Stimulated activated CD8-positive, alpha-beta memory T cell treated with anti-CD3 and anti-CD28 coated beads, Interleukin-15, amount 100 ng/mL, for 4 hours (primary cell): Measurements from ENCODE around the gene FTHL17.

Experiments
- DNase-seq, 2 donors: peaks; one replicate each; pipeline ENCODE4 v3.0.0-alpha.2; 2020; ENCODE audit warnings: low read depth in 2 of 2

Gene FTHL17

DNA sequence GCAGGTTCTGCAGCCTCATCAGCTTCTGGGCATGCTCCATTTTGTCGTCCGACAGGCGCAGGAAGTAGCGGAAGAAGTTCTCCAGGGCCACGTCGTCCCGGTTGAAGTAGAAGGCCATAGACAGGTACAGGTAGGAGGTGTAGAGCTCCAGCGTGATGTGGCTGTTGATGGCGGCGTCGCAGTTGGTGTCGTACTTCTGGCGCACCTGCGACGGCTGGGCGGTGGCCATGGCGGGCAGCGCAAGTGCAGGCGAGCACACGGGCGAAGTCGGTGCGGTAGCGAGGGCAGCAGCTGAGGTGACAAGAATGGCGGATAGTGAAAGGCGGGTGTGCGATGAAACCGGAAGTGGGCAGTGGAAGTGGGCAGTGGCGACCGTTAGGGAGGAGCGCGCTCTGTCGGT is at the start of gene FTHL17:
FTHL17 (minus strand) TSS at position 317 of the 400 bp plus-strand sequence; CDS start at position 229, 88 bp downstream.
- no peak for DNase-seq

DNA sequence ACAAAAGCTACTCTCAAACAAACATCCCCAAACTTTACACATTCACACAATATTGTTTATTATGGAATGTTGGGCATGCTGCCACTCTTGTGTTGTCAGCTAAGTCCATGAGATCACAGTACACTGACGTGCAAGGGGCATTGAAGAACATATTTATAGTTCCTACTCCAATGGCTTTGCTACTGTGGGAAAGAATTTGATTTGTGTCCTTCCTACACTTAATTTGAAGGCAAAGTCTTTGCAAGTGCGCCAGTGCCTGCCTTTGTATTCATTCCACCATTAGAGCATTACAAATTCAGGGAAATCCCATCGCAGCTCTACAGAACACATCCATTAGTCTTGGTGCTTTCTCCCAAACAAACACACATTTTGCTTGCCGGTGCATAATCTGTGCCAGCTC is 45.4 kb upstream of the FTHL17 start:
- no peak for DNase-seq

DNA sequence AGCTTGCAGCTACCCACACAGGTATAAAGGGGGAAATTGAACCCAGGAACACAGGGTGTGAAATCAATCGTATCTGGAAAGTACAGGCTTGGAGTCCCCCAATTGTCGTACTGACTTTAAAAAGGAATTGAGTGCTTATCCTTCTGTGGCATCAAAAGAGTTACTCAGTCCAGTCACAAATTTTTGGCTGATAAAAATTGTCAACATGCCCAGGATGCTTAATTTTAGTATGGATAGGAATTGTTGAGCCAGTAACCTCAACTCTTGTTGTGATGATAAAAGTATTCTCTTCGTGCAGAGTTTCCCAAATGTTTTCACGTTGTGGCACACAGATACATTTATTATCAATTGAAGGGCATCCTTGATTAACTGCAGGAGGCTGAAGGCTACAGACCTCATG is 43.6 kb upstream of the FTHL17 start:
- no peak for DNase-seq

DNA sequence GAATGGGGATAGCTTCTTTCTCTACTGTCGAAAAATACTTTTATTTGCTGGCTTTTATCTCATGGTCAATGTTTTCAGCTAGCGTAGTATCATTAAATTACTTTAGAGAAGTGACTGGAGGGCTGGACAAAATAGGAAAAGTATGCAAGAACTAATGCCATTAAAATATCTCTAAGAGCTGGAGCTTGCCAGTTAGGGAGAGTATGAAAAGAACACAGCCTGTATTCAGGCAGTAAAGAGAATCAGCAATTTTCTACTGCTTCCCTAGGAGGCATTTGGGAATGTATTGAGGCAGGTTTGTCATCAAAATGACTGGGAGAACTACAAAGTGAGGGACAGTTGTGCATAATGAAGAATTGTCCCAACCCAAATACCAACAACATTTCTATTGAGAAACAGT is 43.0 kb upstream of the FTHL17 start:
- no peak for DNase-seq

DNA sequence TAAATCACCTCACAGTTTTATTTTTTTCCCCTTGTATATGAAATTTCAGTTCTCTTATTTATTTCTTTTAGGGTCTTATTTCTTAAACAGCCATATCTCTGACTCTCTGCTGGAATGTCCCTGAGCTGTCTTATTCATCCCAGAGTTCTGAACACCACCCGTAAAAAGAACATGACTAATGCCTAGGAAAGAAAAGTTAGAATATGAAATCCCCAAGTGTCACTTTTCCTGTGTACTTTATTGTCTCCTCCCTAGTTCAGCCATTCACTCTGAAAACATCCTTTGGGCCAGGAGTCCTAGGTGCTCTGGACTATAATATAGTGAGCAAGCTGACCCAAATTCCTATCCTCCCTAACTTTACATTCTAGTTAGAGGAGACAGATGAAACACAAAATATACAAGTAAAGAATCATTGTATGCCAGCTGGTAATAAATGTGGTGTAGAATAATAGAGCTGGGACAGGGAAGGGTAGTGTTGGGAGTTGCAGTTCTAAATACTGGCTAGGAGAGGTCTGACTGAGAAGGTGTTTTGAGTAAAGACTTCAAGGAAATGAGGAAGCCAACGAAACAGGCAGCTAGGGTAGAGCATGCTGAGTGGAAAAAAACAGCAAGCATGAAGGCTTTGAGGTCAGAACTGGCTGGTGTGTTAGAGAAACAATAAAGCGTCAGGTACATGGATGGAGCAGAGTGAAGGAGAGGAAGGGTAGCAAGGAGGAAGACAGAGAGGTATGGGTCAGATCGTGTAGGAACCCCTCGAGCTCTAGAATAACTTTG is 40.6 kb upstream of the FTHL17 start:
- no peak for DNase-seq

DNA sequence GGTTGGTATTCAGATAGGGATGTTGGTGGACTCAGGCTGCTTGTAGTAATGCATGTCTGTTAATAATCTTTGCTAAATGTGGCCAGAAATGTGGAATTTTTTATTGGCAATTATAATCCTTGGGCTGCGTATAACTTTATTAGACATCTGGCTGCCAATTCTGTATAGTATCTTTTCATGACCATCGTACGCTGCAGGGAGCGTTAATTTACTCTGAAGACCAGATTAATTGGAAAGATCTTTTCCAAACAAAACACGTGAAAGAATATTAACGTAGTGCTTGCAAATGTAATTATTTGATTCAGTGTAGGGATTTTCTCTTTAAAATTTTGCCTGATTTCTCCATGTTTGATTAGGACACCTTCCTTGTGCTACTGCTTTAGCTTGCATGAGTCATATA is 38.8 kb upstream of the FTHL17 start:
- no peak for DNase-seq

DNA sequence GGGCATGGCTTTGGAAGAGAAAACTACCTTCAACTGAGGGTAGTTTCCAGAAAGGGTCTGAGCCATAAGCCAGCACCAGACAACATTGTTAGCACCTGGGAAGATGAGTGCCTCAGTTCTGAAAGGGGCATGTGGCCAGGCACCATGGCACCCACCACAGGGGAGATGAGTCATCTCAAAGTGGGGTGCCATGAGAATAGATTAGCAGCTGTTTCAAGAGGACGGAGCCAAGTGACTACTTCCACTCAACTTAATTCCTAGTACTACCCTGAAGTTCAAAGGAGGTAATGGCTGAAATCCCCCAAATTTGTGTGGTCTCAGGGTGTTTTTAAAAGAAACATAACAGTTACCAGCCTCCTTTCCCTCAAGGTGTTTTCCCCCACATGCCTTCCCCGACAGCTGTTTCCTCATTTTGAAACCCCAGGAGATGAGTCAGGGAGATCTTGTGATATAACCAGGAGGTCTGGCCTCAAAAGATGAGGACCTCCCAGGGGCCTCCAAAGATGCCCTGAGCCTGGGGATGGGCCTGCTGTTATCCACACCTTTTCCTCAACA is 27.8 kb upstream of the FTHL17 start:
- DNase-seq, result no peak

DNA sequence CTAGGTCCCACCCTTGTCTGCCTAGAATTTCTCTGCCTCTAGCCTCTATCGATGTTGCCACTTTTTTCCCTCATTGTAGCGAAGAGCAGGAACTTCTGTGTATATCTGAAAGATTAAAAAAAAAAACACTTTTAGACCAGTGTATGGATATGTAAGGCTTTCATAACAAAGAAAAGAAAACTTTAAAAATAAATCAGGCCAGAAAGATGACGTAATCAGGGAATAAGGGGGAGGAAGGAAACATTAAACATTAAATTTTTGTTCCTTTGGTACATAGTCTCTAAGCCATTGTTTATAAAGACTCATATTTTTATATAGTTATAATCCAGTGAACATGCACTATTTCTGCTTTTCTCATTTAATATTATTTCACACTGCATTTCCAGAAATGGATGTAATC is 26.2 kb upstream of the FTHL17 start:
- DNase-seq, result no peak

DNA sequence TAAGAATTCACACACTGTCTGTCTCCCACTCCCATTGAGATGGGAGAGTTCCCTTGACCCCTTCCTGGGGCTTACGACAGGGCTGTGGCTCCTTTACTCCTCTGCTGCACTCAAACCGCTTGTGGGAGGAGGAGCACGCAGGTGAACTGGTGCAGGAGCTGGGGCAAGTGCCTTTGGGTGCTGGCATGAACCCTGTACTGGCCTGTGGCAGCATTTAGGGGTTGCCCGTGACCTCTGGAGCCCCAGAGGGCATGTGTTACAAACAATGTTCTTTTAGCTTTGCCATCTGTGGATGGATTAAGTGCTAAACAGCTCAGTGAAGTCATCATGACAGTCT is 21.8 kb upstream of the FTHL17 start:
- DNase-seq, result no peak

DNA sequence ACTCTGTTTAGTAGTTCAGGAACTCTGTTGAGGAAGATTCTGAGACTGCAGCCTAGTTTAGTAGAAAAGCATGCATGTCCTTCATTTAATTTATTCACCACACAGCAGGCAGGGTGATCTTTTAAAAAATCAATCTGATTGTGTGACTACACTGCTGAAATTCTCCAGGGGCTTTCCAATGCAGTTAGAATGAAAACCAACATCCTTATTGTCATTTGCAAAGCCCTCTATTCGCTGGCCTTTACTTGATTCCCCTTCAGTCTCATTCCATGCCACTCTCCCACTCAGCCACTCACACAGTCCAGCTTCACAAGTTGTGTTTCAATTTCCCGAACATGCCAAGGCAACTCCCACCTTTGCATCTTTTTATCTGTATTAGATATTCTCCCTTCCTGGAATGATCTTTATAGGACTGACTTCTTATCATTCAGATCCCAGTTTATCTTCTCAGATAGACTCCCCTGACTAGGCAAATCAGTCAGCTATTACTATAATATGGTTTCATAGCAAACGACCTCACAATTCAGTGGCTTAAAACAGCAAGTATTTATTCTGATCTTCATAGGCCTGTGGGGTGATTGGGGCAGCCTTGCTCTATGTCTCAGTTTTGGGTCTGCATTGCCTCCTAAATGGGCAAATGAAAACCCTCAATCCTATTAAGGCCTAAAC is 21.3 kb upstream of the FTHL17 start:
- no peak for DNase-seq

DNA sequence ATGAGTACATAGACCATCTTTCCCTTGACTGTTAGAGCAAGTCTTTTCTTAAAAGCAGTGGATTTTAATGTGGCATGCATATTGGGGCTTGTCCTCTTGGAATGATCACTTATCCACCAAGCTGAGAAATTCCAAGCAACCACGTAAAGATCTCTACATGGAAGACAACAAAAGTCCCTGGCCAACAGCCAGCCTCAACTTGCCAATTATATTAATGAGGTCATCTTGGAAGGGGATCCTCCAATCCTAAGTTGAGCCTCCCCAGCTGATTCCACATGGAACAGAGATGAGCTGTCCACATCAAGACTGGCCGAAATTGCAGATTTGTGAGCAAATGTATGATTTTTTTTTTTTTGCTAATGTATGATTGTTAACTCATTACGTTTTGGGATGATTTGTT is 20.6 kb upstream of the FTHL17 start:
- no peak for DNase-seq

DNA sequence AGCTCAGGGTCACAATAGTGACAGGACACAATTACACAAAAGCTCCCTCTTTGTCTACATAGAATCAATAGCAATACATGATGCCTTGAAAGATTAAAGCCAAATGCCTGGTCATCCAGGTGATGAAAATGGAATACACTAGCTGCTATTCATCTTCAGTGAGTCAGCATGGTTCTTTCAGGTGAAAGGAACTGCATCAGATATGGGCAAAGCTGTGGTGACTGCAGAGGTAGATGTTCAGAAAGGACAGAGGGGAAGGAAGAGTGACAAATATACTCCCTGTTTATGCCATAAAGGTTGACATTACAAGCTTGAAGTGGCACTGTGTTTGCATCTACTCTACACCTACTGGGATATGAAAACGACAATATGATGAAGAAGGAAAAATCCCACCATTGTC is 20.0 kb upstream of the FTHL17 start:
- no peak for DNase-seq

DNA sequence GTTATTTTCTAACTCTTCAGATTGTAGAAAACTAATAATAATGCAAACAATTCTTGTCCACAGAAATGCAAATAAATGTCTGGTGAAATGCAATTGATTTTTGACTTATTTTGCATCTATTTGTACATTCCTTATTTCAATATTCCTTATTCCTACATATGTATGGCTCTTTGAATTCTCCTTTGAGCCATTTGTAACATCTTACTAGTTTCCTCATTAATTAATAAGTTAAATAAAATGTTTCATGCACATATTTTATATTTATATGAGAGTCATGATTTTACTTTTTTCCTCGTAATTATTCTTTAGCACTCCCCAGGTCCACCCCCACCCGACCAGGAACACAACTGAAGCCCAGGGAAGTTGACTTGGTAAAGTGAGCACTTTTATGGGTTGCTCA is 2.7 kb upstream of the FTHL17 start:
- no peak for DNase-seq

DNA sequence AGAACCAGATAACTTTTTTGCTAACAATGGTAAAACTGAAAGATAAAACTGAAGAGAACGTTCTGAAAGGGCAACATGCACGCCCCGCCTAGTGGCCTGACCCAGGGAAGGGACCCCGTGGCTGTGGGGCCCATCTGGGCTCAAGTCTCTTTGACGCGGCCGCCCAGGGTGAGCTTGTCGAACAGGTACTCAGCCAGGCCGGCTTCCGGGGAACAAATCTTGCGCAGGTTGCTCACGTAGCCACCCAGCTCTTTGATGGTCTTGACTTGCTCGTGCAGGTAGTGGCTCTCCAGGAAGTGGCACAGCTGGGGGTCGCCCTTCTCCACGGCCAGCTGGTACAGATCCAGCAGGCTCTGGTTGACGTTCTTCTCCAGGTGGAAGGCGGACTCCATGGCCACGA is 579 bp downstream of the FTHL17 start:
- DNase-seq, result no peak

DNA sequence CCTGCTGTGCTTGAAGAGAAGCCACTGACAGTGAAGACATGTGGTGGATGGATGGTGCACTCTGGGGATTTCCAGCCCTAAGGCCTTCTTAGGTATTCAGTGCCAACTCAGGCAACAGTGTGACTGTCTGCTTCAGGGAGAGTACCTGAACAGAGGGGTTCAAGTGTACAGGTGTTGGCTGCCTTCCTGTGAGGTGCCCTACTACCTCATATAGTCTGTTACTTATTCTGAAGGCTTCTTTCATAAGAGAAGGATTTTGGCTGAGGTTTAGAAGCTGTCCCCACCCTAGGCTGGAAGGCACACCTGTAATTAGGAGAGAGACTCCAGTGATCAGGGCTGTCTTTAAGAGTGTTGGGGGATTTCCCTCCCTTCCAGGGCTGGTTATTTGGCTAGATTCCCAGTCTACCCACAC is 1.8 kb downstream of the FTHL17 start:
- DNase-seq, result no peak

DNA sequence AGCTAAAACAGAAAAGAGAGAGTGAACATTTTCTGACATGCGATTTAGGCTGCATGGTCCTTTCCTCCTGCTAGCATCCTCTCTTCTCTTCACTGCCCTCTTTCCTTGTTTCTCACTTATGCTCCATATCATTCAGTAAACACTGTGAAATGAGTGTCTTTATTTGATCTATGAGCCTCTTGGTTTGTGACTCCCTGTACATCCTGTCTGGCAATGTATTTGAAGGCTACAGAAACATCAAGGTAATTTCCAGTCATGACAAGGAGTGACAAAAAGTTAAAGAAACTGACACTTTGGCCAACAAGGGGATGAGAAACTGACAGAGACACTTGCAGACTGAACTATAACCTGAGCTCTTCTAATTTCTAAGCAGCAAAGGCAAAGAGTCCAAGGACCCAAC is 8.7 kb downstream of the FTHL17 start:
- DNase-seq, result no peak

DNA sequence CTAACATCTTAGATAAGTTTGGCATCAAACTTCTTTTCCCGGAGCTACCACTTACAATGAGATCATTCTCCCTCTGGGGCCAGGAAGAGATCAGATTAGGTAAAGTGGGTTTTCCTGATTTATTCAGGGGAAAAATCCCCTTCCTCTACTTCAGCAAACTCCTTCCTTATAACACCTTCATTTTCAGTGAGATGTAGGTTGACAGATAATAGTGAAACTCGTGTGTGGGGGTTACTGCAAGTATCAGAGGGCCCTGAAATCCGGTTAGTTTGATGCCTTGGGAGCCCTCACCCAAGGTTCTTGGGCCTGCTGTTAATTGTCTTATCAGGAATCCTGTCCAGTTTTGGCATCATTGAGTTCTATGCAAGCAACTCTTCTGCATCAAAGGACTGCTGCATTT is 10.8 kb downstream of the FTHL17 start:
- no peak for DNase-seq

DNA sequence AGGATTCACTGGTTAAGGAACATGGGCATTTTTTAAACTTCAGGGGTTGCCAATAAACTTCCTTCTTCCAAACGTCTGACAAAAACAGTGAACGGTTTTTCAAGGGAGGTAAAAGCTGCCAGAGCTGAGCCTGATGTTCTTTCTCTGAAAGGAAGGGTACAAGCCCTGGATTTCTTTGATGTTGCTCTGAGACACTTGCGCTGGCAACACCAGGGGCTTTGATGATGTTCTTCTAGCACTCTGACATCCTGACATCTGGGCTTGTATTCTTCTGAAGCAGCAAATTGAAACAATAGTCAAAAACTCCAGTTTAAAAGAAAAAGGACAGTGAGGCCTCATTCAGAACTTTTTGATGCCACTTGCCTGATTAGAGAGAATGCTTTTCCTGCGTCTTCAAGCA is 11.8 kb downstream of the FTHL17 start:
- no peak for DNase-seq

DNA sequence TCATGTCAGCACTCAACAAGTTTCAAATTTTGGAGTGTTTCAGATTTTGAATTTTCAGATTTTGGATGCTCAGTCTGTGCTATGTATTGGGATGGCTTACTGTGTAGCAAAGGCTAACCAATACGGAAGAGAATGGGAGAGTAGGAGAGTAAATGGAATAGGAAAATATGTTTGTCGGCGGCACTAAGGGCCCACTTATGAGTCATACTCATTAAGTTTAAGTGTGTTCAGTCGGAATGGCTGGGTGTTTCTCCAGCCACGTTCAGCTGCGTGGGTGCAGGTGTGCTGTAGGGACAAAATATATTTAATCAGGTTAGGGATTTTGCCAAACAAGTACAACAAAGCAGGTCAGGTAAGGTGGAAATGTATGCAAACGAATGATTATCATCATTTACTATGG is 13.6 kb downstream of the FTHL17 start:
- DNase-seq, result no peak

DNA sequence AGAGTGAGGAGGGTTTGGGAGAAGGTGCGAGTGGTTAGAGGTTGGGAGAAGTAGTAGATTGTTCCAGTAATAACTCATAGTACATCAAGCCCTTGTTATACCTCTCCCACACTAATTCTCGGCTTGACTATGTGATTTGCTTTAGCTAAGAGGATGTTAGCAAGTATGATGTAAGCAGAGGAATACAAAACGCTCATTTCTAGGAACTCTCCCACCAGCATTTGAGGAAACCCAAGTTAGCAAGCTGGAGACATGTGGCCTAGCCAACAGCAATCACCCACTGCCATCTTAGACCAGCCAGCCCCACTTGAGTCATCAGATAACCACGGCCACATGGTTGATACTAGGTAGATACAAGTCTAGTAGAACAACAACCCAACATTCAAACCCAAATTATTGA is 14.2 kb downstream of the FTHL17 start:
- DNase-seq, result no peak

DNA sequence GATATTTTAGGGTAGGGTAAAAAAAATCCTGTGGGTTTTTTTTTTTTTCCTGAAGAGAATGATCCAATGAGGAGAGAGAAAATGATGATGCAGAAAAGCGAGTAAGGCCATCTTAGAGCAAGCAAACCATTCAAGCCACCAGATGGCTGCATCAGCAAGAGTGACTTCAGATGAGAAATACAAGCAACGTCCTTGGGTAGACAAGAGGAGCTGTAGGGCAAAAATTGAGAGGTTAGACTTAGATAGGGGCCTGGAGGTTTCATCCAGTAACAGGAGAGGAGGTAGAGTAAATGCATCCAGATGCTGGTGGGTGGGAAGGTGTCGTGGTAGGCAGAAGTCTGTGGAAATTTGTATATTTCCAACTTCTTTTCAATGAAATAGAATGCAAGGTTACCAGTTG is 14.6 kb downstream of the FTHL17 start:
- DNase-seq, result no peak

DNA sequence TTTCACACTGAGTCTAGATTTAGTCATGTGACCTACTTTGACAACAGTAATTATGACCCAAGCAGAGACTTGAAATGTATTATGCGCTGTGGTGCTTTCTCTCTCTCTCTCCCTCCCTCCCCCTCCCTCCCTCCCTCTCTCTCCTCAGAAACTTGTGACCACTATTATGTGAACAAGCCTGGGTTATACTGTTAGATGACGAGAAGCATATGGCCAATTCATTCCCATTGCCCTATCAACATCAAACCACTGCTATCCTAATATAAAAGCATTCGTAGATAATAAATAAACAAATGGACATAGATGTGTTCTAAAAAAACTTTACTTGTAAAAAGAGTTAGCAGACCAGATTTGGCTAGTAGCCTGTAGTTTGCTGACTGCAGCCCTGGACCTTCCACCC is 18.2 kb downstream of the FTHL17 start:
- DNase-seq, result no peak

DNA sequence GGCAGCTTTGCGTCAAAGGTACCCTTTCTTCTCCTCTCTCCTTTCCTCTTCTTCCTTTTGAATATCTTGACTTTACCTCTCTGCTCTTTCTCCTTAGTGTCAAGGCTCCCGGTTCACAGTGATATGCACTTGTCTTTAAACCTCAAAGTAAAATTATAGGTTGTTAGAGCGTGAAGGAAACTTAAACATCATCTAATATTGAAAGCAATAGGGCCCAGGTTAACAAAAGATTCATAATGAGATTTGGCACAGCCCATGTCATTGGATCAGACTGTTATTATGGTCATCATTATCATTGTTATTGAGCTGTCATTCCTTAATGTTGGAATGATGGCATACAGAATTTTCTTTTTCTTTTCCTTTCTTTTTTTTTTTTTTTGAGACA is 32.5 kb downstream of the FTHL17 start:
- DNase-seq, result no peak
